GM19043 (cell line): Measurements from ENCODE around the gene C16orf92.

Experiments used
- ATAC-seq: cut with Tn5 transposase; IDR thresholded peaks from one replicate; pipeline ENCODE4 v1.9.1; 2021; ENCODE audit warnings: low read depth; ENCODE audit not compliant: unreplicated experiment

The C16orf92 gene, protein sequence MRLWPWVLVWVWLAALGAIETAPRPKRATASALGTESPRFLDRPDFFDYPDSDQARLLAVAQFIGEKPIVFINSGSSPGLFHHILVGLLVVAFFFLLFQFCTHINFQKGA

DNA sequence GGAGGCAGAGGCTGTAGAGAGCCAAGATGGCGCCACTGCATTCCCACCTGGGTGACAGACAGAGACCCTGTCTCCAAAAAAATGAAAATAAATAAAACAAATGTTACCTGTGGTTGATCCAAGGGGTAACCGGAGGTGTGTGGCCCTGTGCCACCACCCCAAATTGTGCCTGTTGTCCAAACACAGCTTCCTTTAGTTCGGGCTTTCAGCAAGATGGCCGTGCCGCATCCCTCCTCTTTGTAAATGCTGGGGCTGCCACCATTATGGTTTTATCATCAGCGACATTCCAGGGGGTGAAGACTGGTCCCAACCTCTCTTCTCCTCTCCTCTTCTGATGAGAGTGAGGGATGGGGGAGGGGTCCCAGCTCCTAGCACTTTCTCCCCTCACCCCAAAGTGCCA lies at the start of gene C16orf92:
TSS of gene C16orf92 (plus strand) at position 312 of the 400 bp plus-strand sequence. CDS start 143 bp downstream, outside the sequence.
- ATAC-seq, result no peak

DNA sequence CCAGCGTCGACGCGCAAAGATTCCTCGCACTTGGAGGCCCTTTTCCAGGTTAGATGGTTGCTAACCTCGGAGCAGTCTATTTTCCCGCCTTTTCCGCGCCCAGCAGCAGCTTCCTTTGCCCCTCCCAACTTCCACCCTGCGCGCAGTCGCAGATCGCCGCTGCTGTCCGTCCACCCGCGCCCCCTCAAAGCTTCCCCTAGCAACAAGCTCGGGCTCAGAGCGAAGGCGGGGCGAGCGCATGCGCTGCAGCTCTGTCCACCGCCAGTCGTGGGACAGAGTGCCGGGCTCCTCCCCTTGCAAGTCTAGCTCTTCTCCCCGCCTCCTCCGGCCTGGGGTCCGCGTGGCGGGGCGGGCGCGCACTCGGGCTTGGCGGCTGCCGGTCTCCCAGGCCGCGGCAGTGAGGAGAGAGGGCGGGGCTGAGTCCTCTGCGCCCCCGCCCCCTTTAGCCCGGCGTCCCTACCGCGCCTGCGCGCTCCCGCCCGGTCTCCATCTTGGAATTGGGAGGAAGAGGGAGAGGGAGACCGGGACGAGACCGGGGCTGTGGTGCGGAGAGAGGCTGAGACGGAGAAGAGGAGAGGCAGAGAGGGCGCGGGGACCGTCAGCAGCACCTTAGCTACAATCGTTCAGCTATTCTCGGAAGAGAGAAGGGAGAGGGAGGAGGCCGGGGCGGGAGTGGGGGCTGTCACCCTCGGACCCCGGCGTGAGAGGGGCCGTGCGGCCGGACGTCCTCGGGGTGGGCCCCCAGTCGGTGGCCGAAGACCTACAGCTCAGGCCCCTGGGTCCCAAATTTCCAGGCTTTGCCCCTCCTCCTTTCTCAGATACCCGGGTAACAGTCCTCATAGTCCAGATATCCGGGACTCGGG lies 49.4 kb upstream of the C16orf92 start, which contains the start of gene TAOK2:
TSS of gene TAOK2 (plus strand) at position 485 of the 863 bp plus-strand sequence. CDS start 3,905 bp downstream, outside the sequence.
- peak; percentile 86 for ATAC-seq

DNA sequence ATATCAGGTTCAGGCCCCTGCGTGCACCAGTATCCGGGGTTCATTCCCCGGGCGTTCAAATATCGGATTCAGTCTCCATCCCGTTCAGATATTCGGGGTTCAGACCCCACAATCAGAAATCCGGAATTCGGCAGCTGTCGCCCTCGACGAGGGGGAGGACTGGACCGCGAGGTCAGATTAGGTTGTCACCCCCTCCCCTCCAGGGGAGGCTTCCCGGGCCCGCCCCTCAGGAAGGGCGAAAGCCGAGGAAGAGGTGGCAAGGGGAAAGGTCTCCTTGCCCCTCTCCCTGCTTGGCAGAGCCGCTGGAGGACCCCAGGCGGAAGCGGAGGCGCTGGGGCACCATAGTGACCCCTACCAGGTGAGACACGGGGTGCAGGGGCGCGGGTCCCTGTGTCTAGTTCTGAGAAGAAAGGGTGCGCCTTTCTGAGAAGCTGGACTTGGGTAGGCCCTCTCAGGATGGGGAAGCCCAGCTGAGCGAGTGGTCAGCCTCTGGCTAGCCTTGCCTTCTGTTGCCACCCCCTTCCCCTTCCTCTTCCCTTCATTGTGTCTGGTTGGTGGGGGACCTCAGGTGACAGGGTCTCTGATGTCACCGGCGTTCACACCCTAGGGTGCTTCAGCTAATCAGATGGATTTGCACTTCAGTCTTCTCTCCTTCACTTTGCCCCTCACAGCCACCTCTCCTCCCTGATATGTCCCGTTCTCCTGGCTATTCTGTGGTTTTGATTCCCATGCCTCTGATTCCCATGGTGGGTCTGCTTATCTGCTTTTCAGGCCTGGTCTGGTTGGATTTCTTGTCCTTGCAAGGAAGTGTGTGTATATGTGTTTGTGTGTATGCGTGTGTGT lies 48.5 kb upstream of the C16orf92 start:
- ATAC-seq, result no peak

DNA sequence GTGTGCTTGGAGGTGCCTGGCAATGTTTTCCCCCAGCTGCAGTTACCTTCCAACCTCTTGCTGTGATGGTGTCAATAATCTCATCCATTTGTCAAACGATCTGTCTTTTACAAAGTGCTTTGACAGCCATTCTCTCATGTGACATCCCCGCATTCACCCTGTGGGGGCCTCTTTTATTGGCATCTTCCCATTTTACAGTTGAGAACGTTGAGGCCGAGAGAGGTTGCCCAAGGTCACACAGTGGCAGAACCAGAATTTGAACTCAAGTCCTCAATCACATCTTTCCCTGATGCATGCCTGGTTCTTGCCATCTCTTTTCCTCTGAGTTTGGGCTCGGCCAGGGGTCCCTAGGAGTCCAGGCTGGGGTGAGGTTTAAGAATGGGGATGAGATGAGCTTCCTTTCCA lies 47.9 kb upstream of the C16orf92 start:
- no peak for ATAC-seq

DNA sequence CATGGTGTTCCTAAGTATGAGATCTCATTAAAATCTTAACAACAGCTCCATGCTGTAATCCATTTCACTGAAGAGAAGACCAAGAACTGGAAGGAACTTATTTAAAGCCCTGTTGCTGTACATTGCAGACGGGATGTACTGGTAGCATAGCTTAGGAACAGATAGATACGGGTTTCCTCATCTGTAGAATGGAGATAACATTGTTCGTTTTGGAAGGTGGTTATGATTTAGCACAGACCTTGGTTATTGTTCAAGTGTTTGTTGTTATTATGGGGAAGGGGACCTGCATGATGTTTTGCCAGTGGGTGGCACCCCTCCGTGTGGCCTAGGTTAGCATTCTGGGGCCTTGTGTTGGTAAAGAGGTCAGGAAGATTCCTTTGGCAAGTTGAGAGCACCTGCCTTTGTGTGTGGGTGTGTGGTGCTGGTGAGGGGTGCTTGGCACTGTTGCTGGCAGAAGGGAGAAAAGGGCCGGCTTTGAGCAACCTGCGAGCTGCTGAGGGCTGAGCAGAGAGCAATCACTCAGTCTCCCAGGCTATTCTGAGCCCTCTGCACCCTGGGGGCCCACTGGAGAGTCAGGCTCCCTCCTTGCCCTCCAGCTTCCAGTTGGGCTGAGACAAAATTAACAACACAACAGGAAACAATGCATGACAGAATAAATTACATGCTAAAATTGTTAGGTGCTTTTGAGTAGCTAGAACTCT lies 47.0 kb upstream of the C16orf92 start:
- ATAC-seq, result no peak

DNA sequence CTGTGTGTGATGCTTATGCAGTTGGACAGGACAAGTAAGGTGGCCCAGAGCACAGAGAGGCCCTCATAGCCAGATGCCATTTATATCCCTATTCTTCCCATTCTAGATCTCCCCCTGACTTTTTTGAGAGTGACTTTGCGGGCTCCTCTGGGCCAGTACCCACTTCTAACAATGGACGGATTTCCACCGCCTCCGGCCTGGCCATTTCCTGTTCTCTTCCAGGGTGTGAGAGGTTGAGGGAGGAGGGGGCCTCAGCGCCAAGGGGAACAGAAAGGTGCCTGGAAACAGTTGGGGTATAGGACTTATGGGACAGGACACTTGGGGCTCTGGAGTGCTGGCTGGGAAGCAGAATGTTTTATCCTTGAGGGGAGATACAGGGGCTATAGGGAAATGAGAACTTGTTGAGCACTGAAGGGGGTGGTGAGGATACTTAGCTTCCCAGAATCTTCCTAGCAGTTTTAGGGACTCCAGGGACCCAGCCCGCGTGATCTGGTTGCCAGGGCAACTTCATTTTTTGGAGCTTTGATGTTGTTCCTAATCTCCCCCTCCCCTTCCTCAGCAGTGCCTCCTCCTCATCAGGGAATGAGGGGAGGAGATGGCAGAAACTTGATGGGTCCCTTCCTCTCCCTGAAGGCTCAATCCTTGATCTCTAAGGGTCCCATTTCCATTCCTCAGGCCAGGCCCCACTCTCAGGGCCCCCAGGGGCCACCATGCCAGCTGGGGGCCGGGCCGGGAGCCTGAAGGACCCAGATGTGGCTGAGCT lies 45.8 kb upstream of the C16orf92 start:
- ATAC-seq, result no peak

DNA sequence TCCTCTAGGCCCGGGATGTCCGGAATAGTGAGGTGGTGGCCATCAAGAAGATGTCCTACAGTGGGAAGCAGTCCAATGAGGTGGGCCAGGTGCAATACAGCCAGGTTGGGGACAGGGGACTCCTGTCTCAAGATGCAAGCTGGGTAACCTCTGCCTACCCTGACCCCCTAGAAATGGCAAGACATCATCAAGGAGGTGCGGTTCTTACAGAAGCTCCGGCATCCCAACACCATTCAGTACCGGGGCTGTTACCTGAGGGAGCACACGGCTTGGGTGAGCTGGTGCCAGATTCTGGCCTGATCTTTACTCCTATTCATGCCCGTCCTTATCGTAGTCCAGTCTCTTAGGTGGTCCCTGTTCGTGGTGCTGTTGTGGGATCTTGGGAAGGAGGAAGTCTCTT lies 44.9 kb upstream of the C16orf92 start:
- ATAC-seq, result no peak

DNA sequence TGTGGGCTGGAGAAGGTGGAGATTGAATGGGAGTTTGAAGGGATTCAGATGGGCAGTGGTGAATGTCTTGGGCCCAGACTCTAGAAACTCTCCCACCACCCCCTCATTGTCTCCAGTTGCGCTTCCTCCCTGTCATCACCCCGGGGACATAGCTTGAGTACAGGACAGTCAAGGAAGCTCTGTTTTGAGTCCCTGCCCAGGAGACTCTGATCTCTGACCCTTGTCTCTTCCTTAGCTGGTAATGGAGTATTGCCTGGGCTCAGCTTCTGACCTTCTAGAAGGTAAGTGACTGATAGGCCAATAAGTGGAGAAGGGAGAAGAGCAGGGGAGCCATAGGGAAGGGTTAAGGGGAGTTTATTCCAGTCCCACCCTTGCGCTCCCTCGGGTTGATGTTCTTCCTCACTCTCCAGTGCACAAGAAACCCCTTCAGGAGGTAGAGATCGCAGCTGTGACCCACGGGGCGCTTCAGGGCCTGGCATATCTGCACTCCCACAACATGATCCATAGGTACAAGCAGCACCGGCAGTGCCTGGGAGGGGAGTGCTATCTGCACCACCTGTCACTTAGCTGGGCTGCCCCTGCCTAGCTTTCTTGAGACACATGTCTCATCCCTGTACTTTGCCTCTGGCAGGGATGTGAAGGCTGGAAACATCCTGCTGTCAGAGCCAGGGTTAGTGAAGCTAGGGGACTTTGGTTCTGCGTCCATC lies 44.3 kb upstream of the C16orf92 start:
- no peak for ATAC-seq

DNA sequence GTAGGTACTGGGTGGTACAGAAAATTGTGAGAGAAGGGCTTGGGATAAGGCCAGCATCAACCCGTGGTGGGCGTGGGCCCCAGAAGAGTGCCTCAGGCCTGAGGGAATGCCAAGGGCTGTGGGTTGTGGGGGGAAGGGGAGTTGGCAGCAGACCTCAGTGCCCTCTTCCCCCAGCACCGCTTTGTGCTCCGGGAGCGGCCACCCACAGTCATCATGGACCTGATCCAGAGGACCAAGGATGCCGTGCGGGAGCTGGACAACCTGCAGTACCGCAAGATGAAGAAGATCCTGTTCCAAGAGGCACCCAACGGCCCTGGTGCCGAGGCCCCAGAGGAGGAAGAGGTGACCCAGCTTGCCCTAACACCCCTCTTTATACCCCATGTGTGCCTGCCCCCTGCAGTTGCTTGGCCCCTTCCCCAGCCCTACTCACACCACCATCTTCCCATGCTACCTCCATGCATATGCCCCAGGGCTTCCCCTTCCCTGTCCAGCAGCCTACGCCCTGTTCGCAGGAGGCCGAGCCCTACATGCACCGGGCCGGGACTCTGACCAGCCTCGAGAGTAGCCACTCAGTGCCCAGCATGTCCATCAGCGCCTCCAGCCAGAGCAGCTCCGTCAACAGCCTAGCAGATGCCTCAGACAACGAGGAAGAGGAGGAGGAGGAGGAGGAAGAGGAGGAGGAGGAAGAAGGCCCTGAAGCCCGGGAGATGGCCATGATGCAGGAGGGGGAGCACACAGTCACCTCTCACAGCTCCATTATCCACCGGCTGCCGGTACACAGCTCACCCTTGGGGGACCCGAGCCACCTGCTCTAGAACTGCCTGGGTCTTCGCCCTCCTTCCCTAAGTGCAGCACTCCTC lies 40.2 kb upstream of the C16orf92 start:
- no peak for ATAC-seq

DNA sequence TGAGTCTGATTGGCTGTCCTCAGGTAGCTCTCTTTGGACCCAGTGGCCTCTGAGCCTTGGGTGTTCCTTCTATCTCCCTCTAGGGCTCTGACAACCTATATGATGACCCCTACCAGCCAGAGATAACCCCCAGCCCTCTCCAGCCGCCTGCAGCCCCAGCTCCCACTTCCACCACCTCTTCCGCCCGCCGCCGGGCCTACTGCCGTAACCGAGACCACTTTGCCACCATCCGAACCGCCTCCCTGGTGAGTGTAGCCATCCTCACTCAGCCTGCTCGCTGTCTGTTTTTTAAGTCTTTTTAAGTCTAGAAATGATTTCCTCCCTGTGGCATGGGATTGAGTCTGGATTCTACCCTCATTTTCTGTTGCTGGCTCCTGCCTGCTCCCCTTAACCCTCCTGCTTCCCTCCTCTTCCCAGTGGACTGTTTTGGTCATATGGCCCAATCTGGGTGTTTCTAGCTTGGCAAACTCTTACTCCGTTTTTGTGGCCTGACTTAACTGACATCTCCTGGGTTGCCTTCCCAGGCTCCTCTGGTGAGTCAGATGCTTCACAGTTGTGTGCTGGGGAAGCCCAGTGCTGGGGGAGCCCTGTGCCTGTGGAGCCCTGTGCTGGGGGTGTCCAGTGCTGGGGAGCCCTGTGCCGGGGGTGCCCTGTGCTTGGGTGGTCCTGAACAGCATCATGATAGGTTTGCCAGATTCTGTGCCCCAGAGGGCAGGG lies 39.4 kb upstream of the C16orf92 start:
- ATAC-seq, result no peak

DNA sequence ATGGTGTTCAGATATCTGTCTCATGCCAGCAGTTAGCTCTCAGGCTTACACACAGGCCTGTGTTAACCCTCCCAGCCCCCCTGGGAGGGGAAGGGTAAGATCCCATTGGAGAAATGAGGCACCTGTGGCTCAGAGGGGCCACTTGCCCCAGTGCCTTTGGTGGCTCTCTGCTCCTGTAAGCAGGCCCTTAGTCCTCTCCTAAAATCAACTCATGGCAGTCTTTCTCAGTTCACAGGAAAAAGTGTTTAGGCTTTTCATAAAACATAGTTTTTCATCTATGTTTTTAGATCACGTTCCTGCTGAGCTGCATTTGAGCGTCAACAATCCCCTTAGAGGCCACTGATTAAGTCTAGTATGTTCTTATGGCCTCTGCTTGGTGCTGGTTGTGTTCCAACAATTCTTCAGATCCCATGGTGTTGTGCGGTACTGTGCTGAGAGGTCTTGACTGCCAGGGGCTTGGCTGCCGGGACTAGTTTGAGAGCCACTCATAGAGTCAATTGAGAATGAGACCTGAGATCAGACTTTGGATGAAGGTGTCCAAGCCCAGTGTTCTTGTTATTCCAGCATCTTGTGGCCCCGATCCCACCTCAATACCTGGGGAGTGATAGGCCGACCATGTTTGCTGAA lies 38.7 kb upstream of the C16orf92 start:
- ATAC-seq, result no peak

DNA sequence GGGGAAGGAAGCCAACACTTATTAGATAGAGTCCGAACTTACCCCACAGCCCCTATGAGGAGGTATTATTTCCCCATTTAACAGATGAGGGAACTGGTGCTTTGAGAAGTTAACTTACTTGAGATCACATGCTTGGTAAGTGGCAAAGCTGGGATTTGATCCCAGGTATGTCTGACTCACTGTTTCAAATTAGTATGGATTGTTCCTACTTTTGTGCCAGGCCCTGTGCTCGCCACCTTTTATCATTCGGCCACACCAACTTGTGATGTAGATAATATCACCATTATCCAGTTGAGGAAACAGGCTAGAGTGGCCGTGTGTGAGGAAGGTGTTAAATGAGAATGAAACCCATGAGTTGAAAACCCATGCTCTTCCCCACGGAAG lies 38.2 kb upstream of the C16orf92 start:
- ATAC-seq, result no peak

DNA sequence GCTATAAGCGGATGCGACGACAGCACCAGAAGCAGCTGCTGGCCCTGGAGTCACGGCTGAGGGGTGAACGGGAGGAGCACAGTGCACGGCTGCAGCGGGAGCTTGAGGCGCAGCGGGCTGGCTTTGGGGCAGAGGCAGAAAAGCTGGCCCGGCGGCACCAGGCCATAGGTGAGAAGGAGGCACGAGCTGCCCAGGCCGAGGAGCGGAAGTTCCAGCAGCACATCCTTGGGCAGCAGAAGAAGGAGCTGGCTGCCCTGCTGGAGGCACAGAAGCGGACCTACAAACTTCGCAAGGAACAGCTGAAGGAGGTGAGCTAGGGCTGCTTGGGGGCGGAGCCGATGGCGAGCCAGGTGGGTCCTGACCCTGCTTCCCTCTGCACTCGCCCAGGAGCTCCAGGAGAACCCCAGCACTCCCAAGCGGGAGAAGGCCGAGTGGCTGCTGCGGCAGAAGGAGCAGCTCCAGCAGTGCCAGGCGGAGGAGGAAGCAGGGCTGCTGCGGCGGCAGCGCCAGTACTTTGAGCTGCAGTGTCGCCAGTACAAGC lies 37.7 kb upstream of the C16orf92 start:
- no peak for ATAC-seq

DNA sequence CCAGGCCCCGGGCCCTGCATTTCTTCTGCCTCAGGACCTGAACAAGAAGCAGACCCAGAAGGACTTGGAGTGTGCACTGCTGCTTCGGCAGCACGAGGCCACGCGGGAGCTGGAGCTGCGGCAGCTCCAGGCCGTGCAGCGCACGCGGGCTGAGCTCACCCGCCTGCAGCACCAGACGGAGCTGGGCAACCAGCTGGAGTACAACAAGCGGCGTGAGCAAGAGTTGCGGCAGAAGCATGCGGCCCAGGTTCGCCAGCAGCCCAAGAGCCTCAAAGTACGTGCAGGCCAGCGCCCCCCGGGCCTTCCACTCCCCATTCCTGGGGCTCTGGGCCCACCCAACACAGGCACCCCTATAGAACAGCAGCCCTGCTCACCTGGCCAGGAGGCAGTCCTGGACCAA lies 36.8 kb upstream of the C16orf92 start:
- ATAC-seq, result no peak

DNA sequence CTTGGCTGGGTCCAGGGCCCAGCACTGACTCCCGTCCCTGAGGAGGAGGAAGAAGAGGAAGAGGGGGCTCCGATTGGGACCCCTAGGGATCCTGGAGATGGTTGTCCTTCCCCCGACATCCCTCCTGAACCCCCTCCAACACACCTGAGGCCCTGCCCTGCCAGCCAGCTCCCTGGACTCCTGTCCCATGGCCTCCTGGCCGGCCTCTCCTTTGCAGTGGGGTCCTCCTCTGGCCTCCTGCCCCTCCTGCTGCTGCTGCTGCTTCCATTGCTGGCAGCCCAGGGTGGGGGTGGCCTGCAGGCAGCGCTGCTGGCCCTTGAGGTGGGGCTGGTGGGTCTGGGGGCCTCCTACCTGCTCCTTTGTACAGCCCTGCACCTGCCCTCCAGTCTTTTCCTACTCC lies 36.1 kb upstream of the C16orf92 start:
- ATAC-seq, result no peak

DNA sequence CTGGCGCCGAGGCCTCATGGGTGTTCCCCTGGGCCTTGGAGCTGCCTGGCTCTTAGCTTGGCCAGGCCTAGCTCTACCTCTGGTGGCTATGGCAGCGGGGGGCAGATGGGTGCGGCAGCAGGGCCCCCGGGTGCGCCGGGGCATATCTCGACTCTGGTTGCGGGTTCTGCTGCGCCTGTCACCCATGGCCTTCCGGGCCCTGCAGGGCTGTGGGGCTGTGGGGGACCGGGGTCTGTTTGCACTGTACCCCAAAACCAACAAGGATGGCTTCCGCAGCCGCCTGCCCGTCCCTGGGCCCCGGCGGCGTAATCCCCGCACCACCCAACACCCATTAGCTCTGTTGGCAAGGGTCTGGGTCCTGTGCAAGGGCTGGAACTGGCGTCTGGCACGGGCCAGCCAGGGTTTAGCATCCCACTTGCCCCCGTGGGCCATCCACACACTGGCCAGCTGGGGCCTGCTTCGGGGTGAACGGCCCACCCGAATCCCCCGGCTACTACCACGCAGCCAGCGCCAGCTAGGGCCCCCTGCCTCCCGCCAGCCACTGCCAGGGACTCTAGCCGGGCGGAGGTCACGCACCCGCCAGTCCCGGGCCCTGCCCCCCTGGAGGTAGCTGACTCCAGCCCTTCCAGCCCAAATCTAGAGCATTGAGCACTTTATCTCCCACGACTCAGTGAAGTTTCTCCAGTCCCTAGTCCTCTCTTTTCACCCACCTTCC lies 35.5 kb upstream of the C16orf92 start:
- no peak for ATAC-seq
